Kidney (tissue), 14 donors: ENCODE data around the gene MGAT4A. TPM values are rescaled to one million over a fixed set of nuclear protein-coding genes. Genes with fewer than 3 reads are reported as not detected.
A peak's percentile ranks its signal among the peaks of the same experiment; 100 is the strongest.

Experiments used
- DNase-seq, 5 donors: peaks; one replicate each; pipeline ENCODE4 v3.0.0-alpha.2; 2013 to 2020
- FAIRE-seq: peaks from 2 replicates; lab custom pipeline; 2012; peaks lifted over from hg19 to GRCh38; lab: Jason Lieb, UNC
- H3K27ac ChIP-seq, 2 donors: one replicate each; pipeline ENCODE4 v1.7.0; 2013; ENCODE audit warnings: low read depth in 2 of 2, low read length in 2 of 2, inconsistent platforms in 1 of 2
- H3K27me3 ChIP-seq: one replicate; pipeline ENCODE4 v1.7.1; 2013; ENCODE audit warnings: low read length, inconsistent platforms; ENCODE audit not compliant: control insufficient read depth, insufficient read depth
- H3K36me3 ChIP-seq, 3 donors: one replicate each; pipeline versions ENCODE4 v1.7.0 to v1.7.1; 2013; ENCODE audit warnings: low read length in 3 of 3, control low read depth in 1 of 3, inconsistent platforms in 1 of 3; ENCODE audit not compliant: insufficient read depth in 3 of 3, control insufficient read depth in 2 of 3
- H3K4me1 ChIP-seq, 3 donors: one replicate each; pipeline versions ENCODE4 v1.7.0 to v1.7.1; 2013; ENCODE audit warnings: low read length in 3 of 3, inconsistent platforms in 1 of 3, low read depth in 1 of 3; ENCODE audit not compliant: control insufficient read depth in 2 of 3, insufficient read depth in 2 of 3
- H3K4me3 ChIP-seq, 3 donors: one replicate each; pipeline versions ENCODE4 v1.7.0 to v1.8.1; 2013; ENCODE audit warnings: low read length in 3 of 3, control low read depth in 1 of 3, inconsistent platforms in 1 of 3
- H3K9ac ChIP-seq, 3 donors: one replicate each; pipeline versions ENCODE4 v1.7.0 to v1.7.1; 2013; ENCODE audit warnings: low read length in 3 of 3, control low read depth in 1 of 3, inconsistent platforms in 1 of 3
- H3K9me3 ChIP-seq, 3 donors: one replicate each; pipeline versions ENCODE4 v1.7.0 to v1.7.1; 2013; ENCODE audit warnings: low read length in 3 of 3, control low read depth in 1 of 3, inconsistent platforms in 1 of 3; ENCODE audit not compliant: control insufficient read depth in 2 of 3, insufficient read depth in 1 of 3
- CTCF ChIP-seq: IDR thresholded peaks from 3 replicates; pipeline ENCODE4 v1.5.1; 2012; ENCODE audit warnings: mild to moderate bottlenecking, moderate library complexity, borderline replicate concordance; ENCODE audit not compliant: insufficient read depth; ENCODE audit errors: extremely low read depth
- intact Hi-C: fragments of 100-400 bp; cut with DNase I; formaldehyde crosslinking; loops from one replicate; pipeline ENCODE4 v1.11.1; 2022
- polyA plus RNA-seq: library from polyadenylated mRNA; stranded (reverse); fragments of 350-450 nt; fragmentation: Illumina TruSeq; extraction: RNeasy Lipid Tissue Mini Kit (QIAGEN cat#74804); gene quantifications from one replicate; pipeline ENCODE4 v1.2.3, GENCODE V29; 2014; ENCODE audit warnings: low read depth, low replicate concordance; ENCODE audit not compliant: insufficient read depth
- total RNA-seq: library from RNA; stranded (reverse); fragmentation: NEBNext Ultra II Directional; extraction: Animal tissue kit (Norgen Biotek cat#: 25700); gene quantifications from one replicate; pipeline ENCODE4 v1.2.1, GENCODE V29; 2021
- donor health status: control.
- donor health status: control.
- donor health status: control.
- donor health status: control.
- donor health status: control.
- donor health status: DM: yes; HTN: yes; CAD: no.
- donor health status: Normal renal cell carcinoma (clear cell type).

The MGAT4A gene
- total and polyA plus RNA-seq, 2 donors from 2014 or later: 23.5 to 101 TPM

- Histone ChIP-seq H3K9ac (peak overlapping the region in 1 of 3 donors; percentile 59), H3K4me1 (peaks cover 4 to 44% (median 35%) of the 10 kb centered on the region in 3 donors), H3K4me3 (peak overlapping the region in 2 of 3 donors; percentile 12 to 16), H3K9me3 (no peaks in the 10 kb centered on the region), H3K27me3 (no peaks in the 10 kb centered on the region), H3K27ac (peak overlapping the region; percentile 44 to 72), H3K36me3 (no peaks in the 10 kb centered on the region)
- intact Hi-C loops: no loop called here
- DNase-seq (peak in 4 of 5 donors; percentile 45 to 68 (median 58)), FAIRE-seq (no peak)
- no peak for TF ChIP-seq CTCF
These were observed 28.7 kb downstream of the MGAT4A start for GRCh38 chr2:98702127-98702802.

- Histone ChIP-seq H3K4me3 (no peak overlapping the region), H3K36me3 (no peaks in the 10 kb centered on the region), H3K4me1 (peaks cover 4 to 44% (median 35%) of the 10 kb centered on the region in 3 donors), H3K9ac (no peak overlapping the region), H3K27me3 (no peaks in the 10 kb centered on the region), H3K27ac (peak overlapping the region; percentile 44 to 72), H3K9me3 (no peaks in the 10 kb centered on the region)
- TF ChIP-seq CTCF: no peak
- FAIRE-seq (no peak), DNase-seq (peak in 1 of 5 donors; percentile 15)
- intact Hi-C loops: no loop called here
These were observed 29.7 kb downstream of the MGAT4A start for GRCh38 chr2:98701230-98701629.

GRCh38 chr2:98698896-98699295 lies 32.0 kb downstream of the MGAT4A start:
- H3K36me3 ChIP-seq: no peaks in the 10 kb centered on the region
- DNase-seq (no peak), FAIRE-seq (no peak)
- no peak overlapping the region for H3K9ac ChIP-seq
- H3K4me3 ChIP-seq: no peak overlapping the region
- intact Hi-C loops: no loop called here
- H3K27me3 ChIP-seq: no peaks in the 10 kb centered on the region
- H3K27ac ChIP-seq: no peak overlapping the region
- TF ChIP-seq CTCF: no peak
- peaks cover 4 to 30% (median 23%) of the 10 kb centered on the region in 3 donors for H3K4me1 ChIP-seq
- H3K9me3 ChIP-seq: no peaks in the 10 kb centered on the region
